Natural killer cell (primary cell): Measurements from ENCODE around the gene RBM25. TPM values are rescaled to one million over a fixed set of nuclear protein-coding genes. Genes with fewer than 3 reads are reported as not detected.
A peak's percentile ranks its signal among the peaks of the same experiment; 100 is the strongest.

Experiments used
- ATAC-seq, 3 donors: fragments of 150-1000 bp in 2 of 3; fragments of 200-7000 bp in 1 of 3; cut with Tn5 transposase; 1 replicate in 1 of 3; 2 replicates in 2 of 3; pipeline ENCODE4 v1.10.0; 2021; ENCODE audit warnings: mild to moderate bottlenecking in 2 of 3, moderate library complexity in 2 of 3
- DNase-seq, 2 donors: peaks; one replicate each; pipeline versions ENCODE4 v3.0.0 to v3.0.0-alpha.2; 2013 to 2021; ENCODE audit warnings: mixed read lengths in 1 of 2
- H3K27ac ChIP-seq: one replicate; pipeline ENCODE4 v1.5.1; 2013; ENCODE audit warnings: mild to moderate bottlenecking, low read length
- H3K27me3 ChIP-seq: one replicate; pipeline ENCODE4 v1.6.1; 2013; ENCODE audit warnings: low read length; ENCODE audit not compliant: control insufficient read depth, insufficient read depth
- H3K36me3 ChIP-seq: one replicate; pipeline ENCODE4 v1.6.1; 2013; ENCODE audit warnings: low read length; ENCODE audit not compliant: control insufficient read depth, insufficient read depth
- H3K4me1 ChIP-seq: one replicate; pipeline ENCODE4 v1.6.1; 2013; ENCODE audit warnings: low read length; ENCODE audit not compliant: control insufficient read depth, insufficient read depth
- H3K4me3 ChIP-seq: one replicate; pipeline ENCODE4 v1.5.1; 2013; ENCODE audit warnings: low read length
- H3K9me3 ChIP-seq: one replicate; pipeline ENCODE4 v1.6.1; 2013; ENCODE audit warnings: low read length; ENCODE audit not compliant: control insufficient read depth, insufficient read depth
- H3K27ac Mint-ChIP-seq, 2 donors: one replicate each; pipeline ENCODE4 v1.8.0; 2022; ENCODE audit warnings: mild to moderate bottlenecking in 2 of 2, mixed read lengths in 2 of 2, moderate library complexity in 1 of 2
- H3K27me3 Mint-ChIP-seq, 2 donors: one replicate each; pipeline ENCODE4 v1.8.0; 2022; ENCODE audit warnings: low read depth in 2 of 2, mixed read lengths in 2 of 2
- H3K36me3 Mint-ChIP-seq: one replicate; pipeline ENCODE4 v1.8.0; 2022; ENCODE audit warnings: mixed read lengths
- H3K4me1 Mint-ChIP-seq, 2 donors: one replicate each; pipeline ENCODE4 v1.8.0; 2022; ENCODE audit warnings: mixed read lengths in 2 of 2
- H3K4me3 Mint-ChIP-seq: one replicate; pipeline ENCODE4 v1.8.0; 2022; ENCODE audit warnings: mild to moderate bottlenecking, moderate library complexity, mixed read lengths
- H3K9me3 Mint-ChIP-seq, 2 donors: one replicate each; pipeline ENCODE4 v1.8.0; 2022; ENCODE audit warnings: mixed read lengths in 2 of 2
- CTCF ChIP-seq: fragments of 200-600 bp; IDR thresholded peaks from one replicate; pipeline ENCODE4 v1.8.0; 2022; ENCODE audit warnings: antibody characterized with exemption
- WGBS: methylation state at CpG from one replicate; pipeline ENCODE4 v1.1.7; 2013; ENCODE audit warnings: missing lambda C conversion rate; ENCODE audit not compliant: insufficient coverage; 5-methylcytosine and 5-hydroxymethylcytosine counted together
- intact Hi-C: fragments of 100-400 bp; cut with micrococcal nuclease; formaldehyde crosslinking; loops from one replicate; pipeline ENCODE4 v1.14.2; 2022
- total RNA-seq, 4 donors: library from RNA; stranded (reverse); fragments of 120-200 nt in 1 of 4; gene quantifications; one replicate each; pipeline versions ENCODE4 v1.2.3 to v1.2.4, GENCODE V29; 2013 to 2022

RBM25 gene
- total RNA-seq, 3 donors from 2014 or later (not counting 1 experiment from before 2014, with no cell fraction given) = 180 to 185 (median 182) TPM

- peaks cover 3% of the 10 kb centered on the region for H3K36me3 ChIP-seq
- Mint-ChIP-seq H3K4me1 (peaks cover 32 to 36% of the 10 kb centered on the region in 2 donors), H3K4me3 (no peak overlapping the region), H3K27ac (peak overlapping the region; percentile 84 to 86), H3K36me3 (no peaks in the 10 kb centered on the region), H3K9me3 (no peaks in the 10 kb centered on the region), H3K27me3 (no peaks in the 10 kb centered on the region)
- TF ChIP-seq CTCF = no peak
- ATAC-seq = no peak
- DNase-seq = no peak
- WGBS = 93% methylated on average over 5 of the region's 5 CpGs
- H3K27ac ChIP-seq = no peak overlapping the region
- intact Hi-C loops = no loop called here
- no peaks in the 10 kb centered on the region for H3K27me3 ChIP-seq
- peaks cover 2% of the 10 kb centered on the region for H3K4me1 ChIP-seq
- H3K9me3 ChIP-seq = no peaks in the 10 kb centered on the region
- H3K4me3 ChIP-seq = no peak overlapping the region
Observed at GRCh38 chr14:73143003-73143402, 84.7 kb downstream of the RBM25 start.

- ATAC-seq = no peak
- peak overlapping the region; percentile 84 to 86 for H3K27ac Mint-ChIP-seq
- intact Hi-C loops = no loop called here
Observed at GRCh38 chr14:73143617-73144016, 85.3 kb downstream of the RBM25 start.

GRCh38 chr14:73145371-73145770, 87.0 kb downstream of the RBM25 start:
- TF ChIP-seq CTCF = no peak
- Histone ChIP-seq H3K27me3 (no peaks in the 10 kb centered on the region), H3K4me1 (peaks cover 2% of the 10 kb centered on the region), H3K9me3 (no peaks in the 10 kb centered on the region), H3K36me3 (peaks cover 22% of the 10 kb centered on the region), H3K4me3 (no peak overlapping the region), H3K27ac (no peak overlapping the region)
- WGBS = 83% methylated on average over 1 of the region's 3 CpGs
- Mint-ChIP-seq H3K4me3 (no peak overlapping the region), H3K4me1 (peaks cover 32 to 36% of the 10 kb centered on the region in 2 donors), H3K27ac (peak overlapping the region in 1 of 2 donors; percentile 38), H3K27me3 (no peaks in the 10 kb centered on the region), H3K9me3 (no peaks in the 10 kb centered on the region), H3K36me3 (no peaks in the 10 kb centered on the region)
- DNase-seq (no peak), ATAC-seq (no peak)
- intact Hi-C loops = no loop called here

More at GRCh38 chr14:73143617-73144016, 85.3 kb downstream of the RBM25 start:
- Histone ChIP-seq H3K27ac (no peak overlapping the region), H3K36me3 (peaks cover 8% of the 10 kb centered on the region), H3K27me3 (no peaks in the 10 kb centered on the region), H3K4me1 (peaks cover 2% of the 10 kb centered on the region), H3K4me3 (no peak overlapping the region), H3K9me3 (no peaks in the 10 kb centered on the region)
- no peak for TF ChIP-seq CTCF
- 100% methylated on average over 1 of the region's 3 CpGs for WGBS
- Mint-ChIP-seq H3K27me3 (no peaks in the 10 kb centered on the region), H3K9me3 (no peaks in the 10 kb centered on the region), H3K36me3 (no peaks in the 10 kb centered on the region), H3K4me3 (no peak overlapping the region), H3K4me1 (peaks cover 32 to 36% of the 10 kb centered on the region in 2 donors)
- DNase-seq = no peak

GRCh38 chr14:73146111-73146510, 87.8 kb downstream of the RBM25 start:
- Mint-ChIP-seq H3K27ac (no peak overlapping the region), H3K4me3 (no peak overlapping the region), H3K36me3 (no peaks in the 10 kb centered on the region), H3K27me3 (no peaks in the 10 kb centered on the region), H3K4me1 (peaks cover 25 to 29% of the 10 kb centered on the region in 2 donors), H3K9me3 (no peaks in the 10 kb centered on the region)
- Histone ChIP-seq H3K36me3 (peaks cover 23% of the 10 kb centered on the region), H3K27me3 (no peaks in the 10 kb centered on the region), H3K4me3 (no peak overlapping the region), H3K4me1 (peaks cover 2% of the 10 kb centered on the region), H3K9me3 (no peaks in the 10 kb centered on the region), H3K27ac (no peak overlapping the region)
- TF ChIP-seq CTCF = no peak
- DNase-seq (no peak), ATAC-seq (no peak)
- 100% methylated on average over 2 of the region's 3 CpGs for WGBS
- intact Hi-C loops = no loop called here
